Stimulated activated CD4-positive, alpha-beta T cell treated with anti-CD3 and anti-CD28 coated beads, Interleukin-15, amount 100 ng/mL, for 1 hour (primary cell): ENCODE results near the gene TNNT3.
"Not testable (repeated sequence)": the region's sequence is repeated elsewhere in the genome, so short reads cannot be mapped to it uniquely, and the experiment has no call there.

Experiments used
- DNase-seq, 2 donors: peaks; one replicate each; pipeline ENCODE4 v3.0.0-alpha.2; 2020; ENCODE audit warnings: low read depth in 1 of 2, low spot score in 1 of 2

The TNNT3 gene

DNA sequence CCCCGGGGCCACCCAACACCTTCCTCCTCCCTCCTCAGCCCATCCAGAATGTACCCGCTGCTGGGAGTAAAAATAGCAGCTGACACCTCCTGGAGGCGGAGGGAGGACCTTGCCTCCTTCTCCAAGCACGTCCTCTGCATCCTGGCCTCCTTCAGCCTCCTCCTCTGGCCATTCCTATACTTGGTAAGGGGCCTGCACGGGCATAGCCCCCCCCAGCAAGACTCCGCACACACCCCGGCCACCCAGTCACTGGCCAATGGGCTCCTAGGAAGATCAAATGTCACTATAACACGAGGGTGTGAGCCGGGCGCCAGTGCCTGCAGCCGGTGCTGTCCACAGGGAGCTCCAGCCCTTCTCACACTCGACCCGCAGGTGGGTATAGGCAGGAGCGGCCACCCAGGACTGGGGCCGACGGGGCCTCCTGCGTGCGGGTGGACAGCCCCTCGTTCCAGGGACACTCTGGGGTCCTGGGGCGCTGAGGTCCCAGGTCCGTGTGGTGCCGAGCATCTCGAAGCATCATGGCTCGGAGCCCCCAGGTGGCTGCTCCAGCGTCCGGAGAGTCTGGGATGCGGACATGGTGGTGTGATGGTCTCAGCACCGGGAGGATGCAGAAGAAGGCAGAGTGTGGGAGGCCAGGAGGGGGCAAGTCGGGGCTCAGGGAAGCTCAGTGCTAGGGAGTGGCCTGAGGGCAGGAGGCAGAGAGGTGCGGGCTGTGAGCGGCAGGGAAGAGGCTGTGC lies at the start of gene TNNT3:
TNNT3 (plus strand) TSS at position 313 of the 737 bp plus-strand sequence. CDS start 3,172 bp downstream, outside the sequence.
- no peak for DNase-seq

DNA sequence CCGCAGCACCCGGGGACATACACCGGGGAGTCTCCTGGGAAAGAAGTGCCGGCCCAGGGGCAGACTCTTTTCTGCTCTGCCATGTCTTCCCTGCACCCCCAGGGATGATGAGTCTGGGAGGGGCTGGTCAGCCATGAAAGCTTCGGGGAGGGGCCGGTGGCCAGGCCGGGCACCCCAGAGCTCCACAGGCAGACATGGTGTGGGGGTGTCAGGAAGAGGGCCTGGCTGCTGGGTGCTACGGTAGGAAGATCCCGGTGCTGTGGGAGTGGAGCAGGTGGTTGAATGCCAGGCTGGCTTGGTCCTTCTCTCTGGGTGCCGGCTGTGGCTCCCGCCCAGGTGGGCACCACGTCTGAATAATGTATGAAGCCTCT lies 49.2 kb upstream of the TNNT3 start:
- DNase-seq: no peak

DNA sequence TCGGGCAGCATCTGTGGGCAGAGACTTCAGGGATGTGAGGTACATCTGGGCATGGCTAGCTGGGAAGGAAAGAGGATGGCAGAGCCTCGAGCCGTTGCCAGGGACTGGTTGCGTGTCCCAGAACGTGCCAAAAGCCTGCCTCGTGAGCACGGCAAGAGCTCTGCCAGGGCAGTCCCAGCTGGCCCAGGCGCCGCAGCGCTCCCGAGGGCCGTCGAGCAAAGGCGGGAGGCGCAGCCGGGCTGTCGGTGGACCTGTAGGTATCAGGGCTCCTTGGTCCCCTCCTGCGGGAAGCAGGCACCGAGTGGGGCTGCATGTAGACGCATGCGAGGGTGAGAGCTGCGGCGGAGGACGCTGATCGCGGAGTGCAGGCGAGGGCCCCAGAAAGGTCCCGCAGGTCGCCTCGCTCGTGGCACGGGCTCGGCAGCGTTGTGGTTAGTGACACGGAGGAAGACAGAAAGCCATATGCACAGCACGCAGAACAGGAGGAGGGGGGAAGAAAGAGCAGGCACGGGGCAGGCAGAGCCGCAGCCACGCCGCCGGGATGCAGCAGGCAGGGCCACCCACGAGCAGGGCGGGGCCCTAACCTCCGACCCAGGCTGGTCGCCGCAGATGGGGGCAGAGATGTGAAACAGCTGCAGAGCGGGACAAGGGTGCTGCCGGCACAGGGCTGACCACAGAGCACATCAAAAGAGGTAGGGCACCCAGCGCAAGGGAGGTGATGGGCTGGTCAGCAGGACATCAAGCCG lies 48.6 kb upstream of the TNNT3 start:
- no peak for DNase-seq

GRCh38 chr11:1871531-1871930 lies 48.0 kb upstream of the TNNT3 start:
- no peak for DNase-seq

DNA sequence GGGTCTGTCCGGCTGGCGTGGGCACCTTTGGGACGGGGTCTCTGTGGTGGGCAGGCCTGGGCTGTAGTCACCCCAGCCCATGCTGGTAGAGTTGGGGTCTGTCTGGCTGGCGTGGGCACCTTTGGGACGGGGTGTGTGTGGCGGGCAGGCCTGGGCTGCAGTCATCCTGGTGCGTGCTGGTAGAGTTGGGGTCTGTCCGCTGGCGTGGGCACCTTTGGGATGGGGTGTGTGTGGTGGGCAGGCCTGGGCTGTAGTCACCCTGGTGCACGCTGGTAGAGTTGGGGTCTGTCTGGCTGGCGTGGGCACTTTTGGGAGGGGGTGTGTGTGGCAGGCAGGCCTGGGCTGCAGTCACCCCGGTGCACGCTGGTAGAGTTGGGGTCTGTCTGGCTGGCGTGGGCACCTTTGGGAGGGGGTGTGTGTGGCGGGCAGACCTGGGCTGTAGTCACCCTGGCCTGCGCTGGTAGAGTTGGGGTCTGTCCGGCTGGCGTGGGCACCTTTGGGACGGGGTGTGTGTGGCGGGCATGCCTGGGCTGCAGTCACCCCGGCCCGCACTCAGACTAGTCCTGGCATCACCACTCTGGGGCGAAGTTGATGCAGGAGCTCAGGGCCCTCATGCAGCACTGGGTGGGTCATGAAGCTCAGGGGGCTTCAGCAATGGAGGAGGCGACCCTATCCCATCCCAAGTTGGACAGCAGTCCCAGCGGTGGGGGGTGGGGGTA lies 47.1 kb upstream of the TNNT3 start:
- DNase-seq: no peak

DNA sequence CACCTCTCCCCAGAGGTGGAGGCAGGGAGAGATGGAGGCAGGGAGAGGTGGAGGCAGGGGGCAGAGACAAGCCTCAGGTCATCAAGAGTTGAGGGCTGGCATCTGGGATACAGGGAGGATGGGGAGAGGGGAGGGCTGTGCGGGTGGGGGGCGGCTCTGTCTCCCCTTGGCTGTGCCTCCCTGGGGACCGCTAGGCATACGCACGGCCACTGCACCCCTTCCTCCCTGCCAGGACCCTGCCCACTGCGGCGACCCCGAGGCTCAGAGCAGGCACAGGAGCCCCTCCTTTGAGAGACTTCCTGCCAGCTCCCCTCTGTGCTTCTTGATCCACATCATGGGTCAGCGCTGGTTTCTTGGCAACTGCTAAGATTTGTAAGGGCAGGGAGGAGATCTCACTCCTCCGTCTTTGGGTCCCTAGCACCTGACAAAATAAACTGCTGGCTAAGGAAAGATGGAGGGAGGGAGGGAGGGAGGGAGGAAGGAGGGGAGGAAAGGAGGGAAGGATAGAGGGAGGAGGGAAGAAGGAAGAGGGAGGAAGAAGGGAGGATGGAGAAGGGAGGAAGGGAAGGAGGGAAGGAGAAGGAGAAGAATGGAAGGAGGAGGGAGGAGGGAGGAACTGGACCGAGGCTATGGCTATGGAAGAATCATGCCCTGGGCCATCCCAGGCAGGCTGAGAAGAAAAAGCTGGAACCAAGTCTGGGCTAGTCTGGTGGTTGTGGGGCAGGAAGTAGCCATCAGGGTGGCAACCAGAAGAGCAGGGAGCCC lies 46.3 kb upstream of the TNNT3 start:
- DNase-seq: no peak

DNA sequence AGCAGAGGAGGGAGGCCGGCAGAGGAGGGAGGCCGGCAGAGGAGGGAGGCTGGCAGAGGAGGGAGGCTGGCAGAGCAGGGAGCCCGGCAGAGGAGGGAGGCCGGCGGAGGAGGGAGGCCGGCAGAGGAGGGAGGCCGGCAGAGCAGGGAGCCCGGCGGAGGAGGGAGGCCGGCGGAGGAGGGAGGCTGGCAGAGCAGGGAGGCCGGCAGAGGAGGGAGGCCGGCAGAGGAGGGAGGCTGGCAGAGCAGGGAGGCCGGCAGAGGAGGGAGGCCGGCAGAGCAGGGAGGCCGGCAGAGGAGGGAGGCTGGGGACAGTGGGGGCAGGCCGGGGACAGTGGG lies 45.7 kb upstream of the TNNT3 start:
- DNase-seq: not testable (repeated sequence)

DNA sequence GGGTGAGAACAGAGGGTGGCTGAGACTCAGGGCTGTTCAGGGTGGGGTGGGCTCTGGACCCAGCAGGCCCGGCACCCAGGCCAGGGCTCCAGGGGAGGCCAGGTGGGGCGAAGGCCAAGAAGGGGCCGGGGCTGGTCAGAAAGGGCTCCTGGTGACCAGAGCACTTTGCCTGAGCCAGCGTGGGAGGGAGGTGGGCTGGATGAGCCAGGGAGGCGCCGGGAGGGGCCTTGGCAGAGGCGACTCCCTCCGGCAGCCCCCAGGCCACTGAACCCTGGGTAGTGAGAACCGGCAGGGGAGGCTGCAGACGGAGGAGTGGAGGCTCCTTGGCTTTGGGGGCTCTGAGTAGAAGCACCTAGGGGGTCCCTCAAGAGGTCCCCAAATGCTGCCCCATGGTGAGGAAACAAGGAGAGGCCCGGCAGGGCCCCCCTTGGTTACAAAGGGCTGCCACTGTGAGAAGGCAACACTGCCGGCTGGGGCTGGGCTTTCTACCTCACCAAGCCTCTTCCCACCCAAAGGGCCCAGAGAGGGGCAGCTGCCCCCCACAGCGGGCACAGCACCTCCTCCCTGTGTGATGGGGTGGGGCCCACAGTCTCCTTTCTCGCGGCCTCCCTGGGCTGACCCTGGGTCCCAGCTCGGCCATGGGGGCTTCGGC lies 44.9 kb upstream of the TNNT3 start:
- not testable (repeated sequence) for DNase-seq

GRCh38 chr11:1875093-1875850 lies 44.2 kb upstream of the TNNT3 start:
- DNase-seq: no peak

DNA sequence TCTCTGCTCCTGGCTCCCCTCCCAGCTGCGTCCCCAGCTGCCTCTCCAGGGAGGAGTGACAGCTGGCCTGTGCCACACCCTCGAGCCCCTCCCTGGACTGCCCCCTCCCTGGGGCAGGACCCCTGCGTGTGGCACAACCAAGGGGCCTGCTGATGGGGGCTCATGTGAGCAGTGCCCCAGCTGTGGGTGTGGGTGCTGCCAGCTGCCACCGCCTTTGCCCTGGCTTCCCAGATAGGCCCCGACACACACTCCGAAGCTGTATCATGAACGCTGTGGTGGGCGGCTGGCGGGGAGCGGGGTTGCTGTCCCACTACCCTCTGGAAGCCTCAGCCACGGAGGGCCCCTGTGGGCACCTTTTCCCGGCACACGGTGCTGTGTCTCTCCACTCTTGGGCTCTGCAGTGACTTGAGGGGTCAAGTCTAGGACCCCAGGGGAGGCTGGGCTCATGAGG lies 43.6 kb upstream of the TNNT3 start:
- not testable (repeated sequence) for DNase-seq

DNA sequence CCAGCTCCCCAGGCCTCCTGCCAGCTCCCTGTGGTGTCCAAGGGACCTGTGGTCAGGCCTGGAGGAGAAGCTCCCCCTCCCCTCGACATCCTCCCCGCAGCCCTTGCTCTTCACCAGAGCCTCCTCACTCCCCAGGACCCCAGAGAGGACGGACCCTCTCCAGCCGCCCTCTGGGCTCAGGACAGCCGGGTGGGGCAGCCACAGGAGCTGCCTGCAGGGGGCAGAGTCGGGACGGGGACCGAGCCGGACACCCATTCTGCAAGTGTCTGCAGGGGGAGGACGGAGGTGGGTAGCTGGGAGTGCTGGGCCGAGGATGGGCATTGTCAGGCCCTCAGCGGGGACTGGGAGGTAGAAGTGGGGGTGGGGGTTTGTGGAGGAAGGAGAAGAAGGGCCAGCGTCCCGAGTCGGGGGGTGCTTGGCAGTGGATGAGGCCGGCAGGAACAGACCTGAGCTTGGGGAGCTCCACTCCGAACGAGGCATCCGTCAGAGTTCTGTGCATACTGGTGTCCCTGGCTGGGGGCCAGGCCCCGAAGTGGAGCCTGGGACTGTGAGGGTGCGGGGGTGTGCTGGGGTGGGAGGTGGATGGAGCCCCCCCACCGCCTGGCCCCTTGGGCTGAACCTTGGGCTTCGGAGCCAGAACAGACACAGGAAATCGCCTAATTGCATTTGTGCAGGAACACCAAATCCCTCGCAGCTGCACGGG lies 43.0 kb upstream of the TNNT3 start:
- DNase-seq: no peak

DNA sequence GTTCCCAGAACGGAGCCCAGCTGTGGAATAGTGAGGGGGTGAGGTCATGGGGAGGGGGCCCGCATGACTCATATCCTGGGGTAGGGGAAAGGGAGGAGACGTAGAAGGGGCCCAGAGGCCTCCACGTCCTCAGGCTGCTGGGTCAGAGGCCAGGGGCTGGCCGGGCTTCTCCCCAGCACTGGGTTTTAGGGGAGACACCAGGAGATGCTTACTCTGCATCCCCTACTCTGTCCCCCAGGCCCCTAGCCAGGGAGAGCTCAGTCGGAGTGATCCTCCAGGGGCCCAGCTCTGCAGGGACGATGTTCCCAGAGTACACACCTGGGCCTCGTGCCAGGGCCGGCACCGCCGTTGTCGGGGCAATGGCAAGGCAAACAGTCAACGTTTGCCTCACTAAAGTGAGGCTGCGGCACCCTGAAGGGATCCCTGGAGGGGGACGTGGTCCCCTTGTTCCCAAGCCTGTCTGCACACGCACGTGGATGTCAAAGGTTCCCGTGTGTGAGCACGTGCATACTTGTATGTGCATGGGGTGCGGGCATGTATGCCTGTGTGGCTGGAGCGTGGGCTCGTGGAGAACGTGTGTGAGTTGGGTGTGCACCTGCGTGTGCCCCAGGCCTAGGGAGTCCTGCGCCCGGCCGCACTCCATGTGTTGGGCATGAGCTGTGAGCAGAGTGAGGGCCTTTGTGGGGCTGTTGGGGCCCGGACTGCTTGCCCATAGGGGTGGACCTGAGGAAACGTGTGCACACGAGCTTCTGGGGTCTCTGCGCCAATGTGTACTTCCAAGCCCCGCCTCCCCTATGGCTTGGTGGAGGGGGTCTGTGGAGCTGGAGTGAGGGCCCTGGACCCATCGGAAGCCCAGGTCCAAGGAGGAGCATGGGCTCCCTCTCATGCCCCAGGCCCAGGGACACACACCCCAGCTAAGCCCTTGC lies 42.0 kb upstream of the TNNT3 start:
- no peak for DNase-seq

DNA sequence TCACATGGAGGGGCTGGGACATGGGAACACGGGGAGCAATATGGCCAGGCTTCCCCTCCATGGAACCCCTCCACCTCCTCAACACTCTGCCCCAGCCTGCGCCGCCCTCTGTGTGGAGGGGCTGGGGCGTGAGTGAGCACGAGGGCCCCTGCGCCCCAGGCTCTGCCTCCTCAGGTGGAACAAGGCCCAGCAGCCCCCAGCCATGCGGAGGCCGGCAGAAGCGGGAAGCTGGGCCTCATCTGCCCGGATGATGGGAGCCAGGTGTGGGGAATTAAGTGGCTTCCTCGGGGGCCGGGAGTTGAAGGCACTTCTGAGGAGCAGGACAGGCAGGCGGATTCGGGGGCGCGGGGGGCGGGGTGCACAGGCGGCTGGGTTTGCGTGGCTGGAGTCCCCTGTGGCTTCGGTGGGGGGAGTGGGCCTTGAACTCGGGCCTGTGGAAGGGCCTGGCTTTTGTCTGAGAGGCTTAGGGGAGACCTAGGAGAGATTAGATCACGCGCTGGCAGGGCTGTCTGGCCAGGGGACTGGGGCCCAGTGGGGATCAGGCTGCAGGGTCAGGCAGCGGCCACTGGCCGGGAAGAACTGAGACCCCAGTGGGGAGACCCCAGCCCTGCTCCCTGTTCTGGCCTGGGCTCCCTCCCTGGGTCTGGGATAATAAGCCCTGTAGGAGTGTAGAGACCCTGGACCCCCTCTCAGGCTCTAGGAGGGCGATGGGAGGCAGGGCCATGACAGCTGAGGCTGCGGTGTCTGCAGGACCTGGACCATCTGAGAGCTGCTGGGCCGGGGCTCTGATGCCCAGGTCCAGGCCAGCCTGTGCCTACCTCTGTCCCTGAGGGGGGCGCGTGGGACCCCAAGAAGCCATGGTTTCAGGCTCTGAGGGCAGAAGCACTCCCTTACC lies 41.1 kb upstream of the TNNT3 start:
- DNase-seq: no peak

GRCh38 chr11:1879342-1879940 lies 40.1 kb upstream of the TNNT3 start:
- DNase-seq: no peak

GRCh38 chr11:1879941-1880720 lies 39.4 kb upstream of the TNNT3 start:
- DNase-seq: no peak

GRCh38 chr11:1880746-1881441 lies 38.6 kb upstream of the TNNT3 start:
- no peak for DNase-seq
